Endothelial cell of umbilical vein (primary cell): Measurements from ENCODE around the gene ARL3. TPM values are rescaled to one million over a fixed set of nuclear protein-coding genes. Genes with fewer than 3 reads are reported as not detected.

Experiments used
- BruUV-seq: library from RNA; stranded (reverse); fragments of 400-500 nt; replicated peaks from 2 replicates; lab custom pipeline; 2021; lab: Mats Ljungman, UMichigan
- CTCF ChIA-PET: fragments of 300-600, 350-600 bp; sonication (Branson Sonifier 250); formaldehyde crosslinking; loops from one replicate; lab custom pipeline; 2021; ENCODE audit warnings: antibody characterized with exemption, inconsistent platforms; lab: Charles Lee
- POLR2A ChIA-PET: fragments of 300-600, 350-600 bp; sonication (Branson Sonifier 250); formaldehyde crosslinking; loops from one replicate; lab custom pipeline; 2021; ENCODE audit warnings: antibody characterized with exemption, inconsistent platforms; lab: Charles Lee
- DNase-seq: peaks from one replicate; pipeline ENCODE4 v3.0.0-alpha.2; 2011; ENCODE audit warnings: low read depth, low spot score
- FAIRE-seq: peaks from 2 replicates; lab custom pipeline; 2011; peaks lifted over from hg19 to GRCh38; lab: Jason Lieb, UNC
- H2AFZ ChIP-seq: 2 replicates; pipeline ENCODE4 v1.6.0; 2012; ENCODE audit warnings: low read depth, low read length, control low read depth, inconsistent platforms
- H3K27ac ChIP-seq: 2 replicates; pipeline ENCODE4 v1.5.1; 2011; ENCODE audit warnings: low read depth, mild to moderate bottlenecking, control low read depth, low read length, moderate library complexity; ENCODE audit not compliant: insufficient read depth
- H3K27me3 ChIP-seq, 2 experiments: 2 replicates each; pipeline versions ENCODE4 v1.6.0 to v1.6.1; 2011; ENCODE audit warnings: low read length in 2 of 2, mixed read lengths in 1 of 2; ENCODE audit not compliant: control insufficient read depth in 2 of 2, insufficient read depth in 2 of 2
- H3K36me3 ChIP-seq, 2 experiments: 2 replicates in 1 of 2; 3 replicates in 1 of 2; pipeline ENCODE4 v1.5.1; 2011; ENCODE audit warnings: low read length in 2 of 2, mild to moderate bottlenecking in 1 of 2, moderate library complexity in 1 of 2; ENCODE audit not compliant: control insufficient read depth in 2 of 2, insufficient read depth in 2 of 2; ENCODE audit errors: extremely low read depth in 1 of 2
- H3K4me1 ChIP-seq: 3 replicates; pipeline ENCODE4 v1.5.1; 2011; ENCODE audit warnings: mild to moderate bottlenecking, low read length; ENCODE audit not compliant: control insufficient read depth, insufficient read depth; ENCODE audit errors: extremely low read depth
- H3K4me2 ChIP-seq: 2 replicates; pipeline ENCODE4 v1.6.1; 2011; ENCODE audit warnings: low read length, control low read depth, mixed read lengths; ENCODE audit not compliant: insufficient read depth
- H3K4me3 ChIP-seq, 3 experiments: fragments of 200-600 bp in 1 of 3; sonication (generic), shearing (Covaris generic) in 1 of 3; replicated peaks in 1 of 3; 2 replicates each; pipeline ENCODE4 v1.5.1; 2011 to 2016; ENCODE audit warnings: control low read depth in 3 of 3, low read length in 3 of 3, mild to moderate bottlenecking in 2 of 3, inconsistent platforms in 1 of 3, low read depth in 1 of 3, moderate library complexity in 1 of 3; ENCODE audit not compliant: insufficient read depth in 1 of 3
- H3K79me2 ChIP-seq: 2 replicates; pipeline ENCODE4 v1.6.0; 2012; ENCODE audit warnings: low read length, inconsistent platforms; ENCODE audit not compliant: control insufficient read depth, insufficient read depth
- H3K9ac ChIP-seq: replicated peaks from 2 replicates; pipeline ENCODE3; 2011; ENCODE audit warnings: low read length, control low read depth; ENCODE audit not compliant: insufficient read depth; ENCODE audit errors: extremely low read depth
- H3K9me1 ChIP-seq: replicated peaks from 3 replicates; pipeline ENCODE4 v1.6.0; 2011; ENCODE audit warnings: mild to moderate bottlenecking, low read length; ENCODE audit not compliant: control insufficient read depth, insufficient read depth; ENCODE audit errors: extremely low read depth
- H3K9me3 ChIP-seq: replicated peaks from 2 replicates; pipeline ENCODE4 v1.5.1; 2012; ENCODE audit warnings: low read length, inconsistent platforms; ENCODE audit not compliant: control insufficient read depth, insufficient read depth
- H4K20me1 ChIP-seq: replicated peaks from 2 replicates; pipeline ENCODE3; 2011; ENCODE audit warnings: mild to moderate bottlenecking, low read length; ENCODE audit not compliant: control insufficient read depth, insufficient read depth; ENCODE audit errors: extremely low read depth
- CTCF ChIP-seq, 2 donors: IDR thresholded peaks; 1 replicate in 1 of 2; 2 replicates in 1 of 2; pipeline ENCODE4 v1.5.1; 2011; ENCODE audit warnings: low read length in 2 of 2, mild to moderate bottlenecking in 2 of 2, moderate library complexity in 2 of 2, control low read depth in 1 of 2, inconsistent platforms in 1 of 2, low read depth in 1 of 2; ENCODE audit not compliant: insufficient read depth in 1 of 2; ENCODE audit errors: extremely low read depth in 1 of 2
- EZH2 ChIP-seq: IDR thresholded peaks from 2 replicates; pipeline ENCODE4 v1.6.1; 2012; ENCODE audit warnings: borderline replicate concordance, low read depth, mild to moderate bottlenecking, moderate library complexity, low read length, inconsistent platforms; ENCODE audit not compliant: severe bottlenecking
- FOS ChIP-seq: IDR thresholded peaks from 2 replicates; pipeline ENCODE4 v1.6.1; 2011; ENCODE audit warnings: mild to moderate bottlenecking, low read length, moderate library complexity, borderline replicate concordance; ENCODE audit not compliant: insufficient read depth
- GATA2 ChIP-seq: IDR thresholded peaks from 2 replicates; pipeline ENCODE4 v1.7.0; 2011; ENCODE audit warnings: low read depth, mild to moderate bottlenecking, moderate library complexity, mixed read lengths, low read length; ENCODE audit not compliant: insufficient read length, insufficient read depth
- JUN ChIP-seq: IDR thresholded peaks from 2 replicates; pipeline ENCODE4 v1.6.1; 2011; ENCODE audit warnings: borderline replicate concordance, low read depth; ENCODE audit not compliant: insufficient read length, insufficient read depth
- MAX ChIP-seq: IDR thresholded peaks from 2 replicates; pipeline ENCODE4 v1.6.1; 2011; ENCODE audit not compliant: insufficient read depth, insufficient read length
- MYC ChIP-seq: IDR thresholded peaks from one replicate; pipeline ENCODE4 v1.6.1; 2011; ENCODE audit warnings: mild to moderate bottlenecking, low read depth, low read length
- POLR2A ChIP-seq: IDR thresholded peaks from 2 replicates; pipeline ENCODE4 v1.6.1; 2012; ENCODE audit warnings: low read depth, mild to moderate bottlenecking, control low read depth, low read length
- POLR2AphosphoS5 ChIP-seq: IDR thresholded peaks from 2 replicates; pipeline ENCODE4 v1.6.1; 2012; ENCODE audit warnings: low read depth, mild to moderate bottlenecking, control low read depth, low read length, moderate library complexity; ENCODE audit not compliant: insufficient read depth
- dilution Hi-C: fragments of 300-500 bp; cut with MboI; formaldehyde crosslinking; loops from one replicate; pipeline ENCODE4 v1.15.0; 2019; ENCODE audit warnings: low sequenced_read_pairs; ENCODE audit not compliant: extremely low pct_ligation_motif_present
- intact Hi-C: fragments of 100-400 bp; cut with micrococcal nuclease; formaldehyde crosslinking; loops from one replicate; pipeline ENCODE4 v1.10.0; 2022
- polyA plus RNA-seq, 4 experiments: library from polyadenylated mRNA; depleted of rRNA in 3 of 4; stranded (reverse) in 3 of 4; unstranded in 1 of 4; fragments of >200 nt; gene quantifications; 2 replicates each; pipeline versions ENCODE4 v1.2.1 to v1.2.3, GENCODE V29; 2011 to 2012; ENCODE audit warnings: missing spikeins in 1 of 4
- total RNA-seq: library from RNA; stranded (reverse); gene quantifications from 2 replicates; pipeline ENCODE4 v1.2.3, GENCODE V29; 2021

ARL3 gene
- total and polyA plus RNA-seq, 2 donors (not counting 3 experiments of a cell fraction or from before 2014, with no cell fraction given), result 6.6 to 11.0 TPM

DNA sequence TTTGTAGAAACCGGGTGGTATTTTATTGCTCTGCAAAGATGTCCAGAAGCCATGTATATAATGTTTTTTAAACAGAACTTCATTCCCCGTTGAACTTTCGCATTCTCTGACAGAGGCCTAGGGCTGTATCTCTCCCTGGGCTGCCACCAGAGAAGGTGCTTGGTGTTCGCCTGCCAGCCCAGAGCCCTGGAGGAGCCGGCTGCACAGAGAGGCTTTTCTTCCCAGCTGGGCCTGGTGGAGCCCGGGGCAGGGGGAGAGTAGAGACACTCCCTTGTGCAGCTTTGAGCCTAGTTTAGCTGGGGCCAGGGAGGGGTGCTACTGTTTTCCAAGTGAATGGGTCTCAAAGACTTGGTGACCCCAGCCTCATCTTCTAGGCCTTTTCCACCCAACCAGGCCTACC is 83.5 kb downstream of the ARL3 start:
- no peaks in the 10 kb centered on the region for H3K9me3 ChIP-seq
- DNase-seq (no peak), FAIRE-seq (no peak)
- no peak overlapping the region for H3K27ac ChIP-seq
- H3K9ac ChIP-seq, result no peak overlapping the region
- H2AFZ ChIP-seq, result no peak overlapping the region
- H4K20me1 ChIP-seq, result no peaks in the 10 kb centered on the region
- no peaks in the 10 kb centered on the region for H3K9me1 ChIP-seq
- dilution Hi-C loops (no loop called here), intact Hi-C loops (no loop called here)
- BruUV-seq, result no TSS peak
- TF ChIP-seq MYC (no peak), POLR2AphosphoS5 (no peak), GATA2 (no peak), JUN (no peak), MAX (no peak), EZH2 (no peak), FOS (no peak), CTCF (IDR thresholded peaks at IDR 0.05; ENCODE audit: extremely low read depth in 1 of 2, insufficient read depth in 1 of 2, low read depth in 1 of 2, low read length in 2 of 2) (no peak), POLR2A (no peak)
- H3K36me3 ChIP-seq, result peaks cover 0 to 1% of the 10 kb centered on the region in 2 experiments
- H3K4me2 ChIP-seq, result no peak overlapping the region
- CTCF ChIA-PET, result interaction anchor here (1.8 to 4.8 kb wide), 6 partner anchors 10 to 47 kb away, joined by 6 to 56 read pairs (median 8); partner anchors contain the start of gene TRIM8
- no peaks in the 10 kb centered on the region for H3K27me3 ChIP-seq
- POLR2A ChIA-PET, result no interaction called here
- no peaks in the 10 kb centered on the region for H3K79me2 ChIP-seq
- H3K4me3 ChIP-seq, result no peak overlapping the region
- peaks cover 80% of the 10 kb centered on the region for H3K4me1 ChIP-seq
